Thyroid gland (tissue), 4 donors: Measurements from ENCODE around the gene NR2F1-AS1. TPM values are rescaled to one million over a fixed set of nuclear protein-coding genes. Genes with fewer than 3 reads are reported as not detected.

Experiments
- DNase-seq, 2 donors: peaks; one replicate each; pipeline ENCODE4 v3.0.0-alpha.2; 2019
- H3K27ac ChIP-seq, 3 donors: fragments of 200-600 bp; sonication (generic); 1 replicate in 2 of 3; 2 replicates in 1 of 3; pipeline ENCODE4 v1.5.1; 2016 to 2019; ENCODE audit warnings: mild to moderate bottlenecking in 1 of 3, moderate library complexity in 1 of 3
- H3K27me3 ChIP-seq: fragments of 200-600 bp; sonication (generic); one replicate; pipeline ENCODE4 v1.5.1; 2019
- H3K36me3 ChIP-seq, 2 donors: fragments of 200-600 bp; sonication (generic); one replicate each; pipeline ENCODE4 v1.5.1; 2016 to 2019
- H3K4me1 ChIP-seq, 2 donors: fragments of 200-600 bp; sonication (generic); one replicate each; pipeline ENCODE4 v1.5.1; 2017 to 2019
- H3K4me3 ChIP-seq, 3 donors: fragments of 200-600 bp; sonication (generic); replicated peaks in 1 of 3; 1 replicate in 2 of 3; 2 replicates in 1 of 3; pipeline ENCODE4 v1.5.1; 2016; ENCODE audit warnings: mild to moderate bottlenecking in 1 of 3
- H3K9me3 ChIP-seq: fragments of 200-600 bp; sonication (generic); one replicate; pipeline ENCODE4 v1.5.1; 2017
- CTCF ChIP-seq, 6 experiments: fragments of 200-600 bp in 3 of 6; fragments of 450-650 bp in 3 of 6; sonication (generic) in 3 of 6; IDR thresholded peaks; one replicate each; pipeline ENCODE4 v1.5.1; 2016 to 2019; ENCODE audit warnings: antibody characterized with exemption in 6 of 6, mild to moderate bottlenecking in 2 of 6, inconsistent platforms in 1 of 6, moderate library complexity in 1 of 6
- POLR2A ChIP-seq, 2 donors: fragments of 450-650 bp; IDR thresholded peaks; one replicate each; pipeline ENCODE4 v1.6.1; 2017; ENCODE audit warnings: antibody characterized with exemption in 2 of 2, mild to moderate bottlenecking in 2 of 2, moderate library complexity in 1 of 2
- WGBS, 2 donors: methylation state at CpG; one replicate each; pipeline ENCODE4 v1.1.5; 2017; 5-methylcytosine and 5-hydroxymethylcytosine counted together
- intact Hi-C: fragments of 100-400 bp; cut with DNase I; formaldehyde crosslinking; loops from one replicate; pipeline ENCODE4 v1.15.1; 2023
- total RNA-seq, 4 donors: library from RNA; depleted of rRNA; stranded (reverse); fragments of >200 nt; gene quantifications; one replicate each; pipeline ENCODE4 v1.2.3, GENCODE V29; 2016

The NR2F1-AS1 gene
- total RNA-seq, 4 donors from 2014 or later: 4.1 to 13.8 (median 10.1) TPM

GRCh38 chr5:93427316-93427715 lies 153.7 kb downstream of the NR2F1-AS1 start:
- no peak overlapping the region for H3K4me3 ChIP-seq
- H3K27me3 ChIP-seq: no peaks in the 10 kb centered on the region
- TF ChIP-seq POLR2A (IDR thresholded peaks at IDR 0.05) (no peak), CTCF (IDR thresholded peaks at IDR 0.05) (no peak)
- H3K27ac ChIP-seq: no peak overlapping the region
- H3K9me3 ChIP-seq: no peaks in the 10 kb centered on the region
- no peaks in the 10 kb centered on the region for H3K36me3 ChIP-seq
- DNase-seq: no peak
- no peaks in the 10 kb centered on the region for H3K4me1 ChIP-seq
- 81 to 88% methylated on average over 1 of the region's 1 CpG for WGBS, 2 donors
- intact Hi-C loops: no loop called here

DNA sequence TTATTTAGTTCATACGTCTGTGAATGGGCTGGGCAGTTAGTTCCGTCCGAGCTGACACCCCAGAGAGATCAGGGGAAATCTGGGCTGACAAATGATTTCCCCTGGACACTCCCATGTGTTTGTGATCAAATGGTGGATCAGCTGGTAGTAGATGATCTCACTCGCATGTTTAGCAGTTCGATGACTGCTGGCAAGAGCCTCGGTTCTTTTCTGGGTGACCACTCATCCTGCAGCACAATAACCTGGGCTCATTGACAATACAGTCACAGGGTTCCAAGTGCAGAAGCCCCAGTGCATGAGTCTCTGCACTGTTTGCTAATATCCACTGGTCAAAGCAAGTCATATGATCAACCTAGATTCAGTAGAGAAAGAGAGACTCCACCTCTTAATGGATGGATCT lies 155.9 kb downstream of the NR2F1-AS1 start:
- H3K9me3 ChIP-seq: no peaks in the 10 kb centered on the region
- H3K4me3 ChIP-seq: no peak overlapping the region
- H3K4me1 ChIP-seq: no peaks in the 10 kb centered on the region
- H3K27me3 ChIP-seq: no peaks in the 10 kb centered on the region
- TF ChIP-seq CTCF (IDR thresholded peaks at IDR 0.05) (no peak), POLR2A (IDR thresholded peaks at IDR 0.05) (no peak)
- no peaks in the 10 kb centered on the region for H3K36me3 ChIP-seq
- no peak overlapping the region for H3K27ac ChIP-seq
- WGBS, 2 donors: 51 to 71% methylated on average over 6 of the region's 6 CpGs
- DNase-seq: no peak
- intact Hi-C loops: no loop called here

DNA sequence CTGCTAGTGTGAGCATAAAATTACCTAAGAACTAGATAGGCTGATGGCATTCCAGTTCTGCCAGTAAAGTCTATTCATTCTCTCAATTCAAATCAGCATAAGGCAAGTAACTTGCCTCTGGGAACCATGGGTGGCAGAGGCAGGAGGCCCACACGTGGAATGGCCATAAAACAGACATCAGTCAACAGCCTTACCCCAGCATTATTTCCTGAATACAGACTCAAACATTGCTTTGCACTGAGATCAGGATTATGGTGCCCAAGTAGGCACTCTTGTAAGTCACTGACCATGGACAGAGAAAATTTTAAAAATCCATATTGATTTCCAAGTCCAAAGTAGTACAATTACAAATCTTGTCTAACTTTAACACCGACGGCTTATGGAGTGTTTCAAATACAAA lies 157.7 kb downstream of the NR2F1-AS1 start:
- no peak for DNase-seq
- Histone ChIP-seq H3K9me3 (no peaks in the 10 kb centered on the region), H3K27ac (no peak overlapping the region), H3K27me3 (no peaks in the 10 kb centered on the region), H3K4me3 (no peak overlapping the region), H3K4me1 (no peaks in the 10 kb centered on the region), H3K36me3 (no peaks in the 10 kb centered on the region)
- intact Hi-C loops: no loop called here
- TF ChIP-seq CTCF (IDR thresholded peaks at IDR 0.05): no peak
- no peak for TF ChIP-seq POLR2A (IDR thresholded peaks at IDR 0.05)
- WGBS, 2 donors: 88 to 92% methylated on average over 3 of the region's 3 CpGs

GRCh38 chr5:93422652-93423280 lies 158.3 kb downstream of the NR2F1-AS1 start:
- intact Hi-C loops: no loop called here
- Histone ChIP-seq H3K27me3 (no peaks in the 10 kb centered on the region), H3K36me3 (no peaks in the 10 kb centered on the region), H3K9me3 (no peaks in the 10 kb centered on the region), H3K4me1 (no peaks in the 10 kb centered on the region), H3K4me3 (no peak overlapping the region), H3K27ac (no peak overlapping the region)
- WGBS, 2 donors: 71 to 78% methylated on average over 5 of the region's 5 CpGs
- DNase-seq: no peak
- TF ChIP-seq CTCF (IDR thresholded peaks at IDR 0.05): no peak
- TF ChIP-seq POLR2A (IDR thresholded peaks at IDR 0.05): no peak

DNA sequence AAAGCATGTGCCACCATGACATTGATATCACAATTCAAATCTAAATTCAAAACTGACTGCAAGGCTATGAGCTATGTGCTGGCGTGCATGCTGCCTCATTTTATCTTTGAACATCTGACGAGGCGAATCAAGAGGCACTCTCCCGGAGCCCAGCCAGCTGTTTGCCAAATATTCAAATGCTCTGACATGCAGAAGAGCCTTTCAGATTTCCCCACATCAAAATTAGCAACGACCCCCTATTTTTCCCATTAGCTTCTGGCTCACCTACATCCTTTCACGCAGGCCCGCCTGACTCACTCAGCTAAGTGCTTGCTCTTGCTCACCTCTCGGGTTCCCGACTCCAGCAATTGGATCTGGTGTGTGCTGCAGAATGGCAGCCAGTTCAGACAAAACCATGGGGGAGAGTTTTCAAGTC lies 159.0 kb downstream of the NR2F1-AS1 start:
- Histone ChIP-seq H3K27ac (no peak overlapping the region), H3K4me3 (no peak overlapping the region), H3K27me3 (no peaks in the 10 kb centered on the region), H3K4me1 (no peaks in the 10 kb centered on the region), H3K9me3 (no peaks in the 10 kb centered on the region), H3K36me3 (no peaks in the 10 kb centered on the region)
- TF ChIP-seq POLR2A (IDR thresholded peaks at IDR 0.05): no peak
- no peak for TF ChIP-seq CTCF (IDR thresholded peaks at IDR 0.05)
- intact Hi-C loops: no loop called here
- DNase-seq: no peak
- 78 to 82% methylated on average over 9 of the region's 9 CpGs for WGBS, 2 donors
